Fibroblast of lung (primary cell): ENCODE measurements around the gene TNS3. TPM values are rescaled to one million over a fixed set of nuclear protein-coding genes. Genes with fewer than 3 reads are reported as not detected.

ENCODE experiments used
- DNase-seq, 2 donors: peaks; one replicate each; pipeline versions ENCODE4 v3.0.0 to v3.0.0-alpha.2; 2010; ENCODE audit warnings: low read depth in 2 of 2
- H2AFZ ChIP-seq: 2 replicates; pipeline ENCODE4 v1.5.1; 2012; ENCODE audit warnings: low read length, control low read depth, inconsistent platforms
- H3K27ac ChIP-seq: 2 replicates; pipeline ENCODE4 v1.5.1; 2011; ENCODE audit warnings: low read length, control low read depth; ENCODE audit not compliant: insufficient read depth
- H3K27me3 ChIP-seq: 2 replicates; pipeline ENCODE4 v1.5.1; 2011; ENCODE audit warnings: mild to moderate bottlenecking, low read length; ENCODE audit not compliant: control insufficient read depth, insufficient read depth
- H3K36me3 ChIP-seq: 2 replicates; pipeline ENCODE4 v1.5.1; 2011; ENCODE audit warnings: low read length; ENCODE audit not compliant: control insufficient read depth, insufficient read depth
- H3K4me1 ChIP-seq: 2 replicates; pipeline ENCODE4 v1.5.1; 2011; ENCODE audit warnings: low read length; ENCODE audit not compliant: control insufficient read depth, insufficient read depth; ENCODE audit errors: extremely low read depth
- H3K4me2 ChIP-seq: 2 replicates; pipeline ENCODE4 v1.5.1; 2011; ENCODE audit warnings: low read length, control low read depth; ENCODE audit not compliant: insufficient read depth; ENCODE audit errors: extremely low read depth
- H3K4me3 ChIP-seq, 4 experiments: fragments of 200-600 bp in 1 of 4; sonication (generic) in 1 of 4; replicated peaks in 1 of 4; 2 replicates each; pipeline ENCODE4 v1.5.1; 2011 to 2016; ENCODE audit warnings: low read length in 4 of 4, low read depth in 3 of 4, mild to moderate bottlenecking in 3 of 4, control low read depth in 2 of 4, inconsistent platforms in 1 of 4, mixed read lengths in 1 of 4; ENCODE audit not compliant: insufficient read depth in 1 of 4; ENCODE audit errors: control extremely low read depth in 1 of 4
- H3K79me2 ChIP-seq: 2 replicates; pipeline ENCODE4 v1.5.1; 2012; ENCODE audit warnings: mild to moderate bottlenecking, low read length, inconsistent platforms; ENCODE audit not compliant: control insufficient read depth, insufficient read depth
- H3K9ac ChIP-seq: 2 replicates; pipeline ENCODE4 v1.5.1; 2011; ENCODE audit warnings: mild to moderate bottlenecking, low read length, control low read depth; ENCODE audit not compliant: insufficient read depth
- H3K9me3 ChIP-seq: 2 replicates; pipeline ENCODE4 v1.5.1; 2012; ENCODE audit warnings: low read depth, low read length; ENCODE audit not compliant: control insufficient read depth, insufficient read depth
- H4K20me1 ChIP-seq: 2 replicates; pipeline ENCODE4 v1.5.1; 2011; ENCODE audit warnings: low read length; ENCODE audit not compliant: control insufficient read depth, insufficient read depth; ENCODE audit errors: extremely low read depth
- CTCF ChIP-seq, 2 donors: IDR thresholded peaks in 1 of 2; conservative IDR thresholded peaks in 1 of 2; 1 replicate in 1 of 2; 2 replicates in 1 of 2; pipeline ENCODE4 v1.5.1; 2011 to 2012; ENCODE audit warnings: low read length in 2 of 2, control low read depth in 1 of 2, inconsistent platforms in 1 of 2, low read depth in 1 of 2, mild to moderate bottlenecking in 1 of 2
- EZH2 ChIP-seq: IDR thresholded peaks from 2 replicates; pipeline ENCODE4 v1.5.1; 2012; ENCODE audit warnings: low read length, control low read depth, mild to moderate bottlenecking; ENCODE audit errors: missing control alignments
- polyA plus RNA-seq, 2 donors: library from polyadenylated mRNA; depleted of rRNA in 1 of 2; stranded (reverse) in 1 of 2; unstranded in 1 of 2; fragments of >200 nt; gene quantifications; 2 replicates each; pipeline ENCODE4 v1.2.1, GENCODE V29; 2011 to 2012; ENCODE audit warnings: missing spikeins in 1 of 2
- total RNA-seq: library from RNA; depleted of rRNA; stranded (reverse); fragments of >200 nt; gene quantifications from 2 replicates; pipeline ENCODE4 v1.2.1, GENCODE V29; 2014

Gene TNS3
- total and polyA plus RNA-seq, 2 donors (not counting 1 experiment from before 2014, with no cell fraction given) = 74.4 to 88.8 TPM

DNA sequence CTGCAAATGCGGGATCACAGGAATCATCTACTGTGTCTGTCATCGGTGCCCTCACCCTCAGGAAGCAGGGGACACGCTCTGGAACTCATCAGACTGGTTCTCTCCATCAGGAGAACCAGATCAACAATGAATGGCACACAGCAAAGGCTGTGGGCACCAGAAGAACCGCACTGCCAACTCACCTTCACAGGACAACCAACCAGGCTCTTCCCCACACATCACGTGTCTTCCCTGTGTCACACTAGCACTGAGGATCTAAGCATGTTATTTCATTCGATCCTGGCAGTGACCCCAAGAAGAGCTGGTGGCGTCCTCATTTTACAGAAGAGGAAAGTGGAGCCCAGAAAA lies 106.1 kb downstream of the TNS3 start:
- H3K9ac ChIP-seq = no peak overlapping the region
- H3K27ac ChIP-seq = no peak overlapping the region
- H3K4me2 ChIP-seq = no peak overlapping the region
- H4K20me1 ChIP-seq = no peaks in the 10 kb centered on the region
- no peaks in the 10 kb centered on the region for H3K9me3 ChIP-seq
- H2AFZ ChIP-seq = no peak overlapping the region
- peaks cover 35% of the 10 kb centered on the region for H3K4me1 ChIP-seq
- H3K79me2 ChIP-seq = peaks cover 21% of the 10 kb centered on the region
- no peak for DNase-seq
- H3K36me3 ChIP-seq = peaks cover 1% of the 10 kb centered on the region
- H3K4me3 ChIP-seq = no peak overlapping the region
- TF ChIP-seq EZH2 (no peak), CTCF (conservative IDR thresholded peaks at IDR 0.05 in 1 of 2, IDR thresholded peaks at IDR 0.05 in 1 of 2; ENCODE audit: low read depth in 1 of 2, low read length in 2 of 2) (no peak)
- no peaks in the 10 kb centered on the region for H3K27me3 ChIP-seq

DNA sequence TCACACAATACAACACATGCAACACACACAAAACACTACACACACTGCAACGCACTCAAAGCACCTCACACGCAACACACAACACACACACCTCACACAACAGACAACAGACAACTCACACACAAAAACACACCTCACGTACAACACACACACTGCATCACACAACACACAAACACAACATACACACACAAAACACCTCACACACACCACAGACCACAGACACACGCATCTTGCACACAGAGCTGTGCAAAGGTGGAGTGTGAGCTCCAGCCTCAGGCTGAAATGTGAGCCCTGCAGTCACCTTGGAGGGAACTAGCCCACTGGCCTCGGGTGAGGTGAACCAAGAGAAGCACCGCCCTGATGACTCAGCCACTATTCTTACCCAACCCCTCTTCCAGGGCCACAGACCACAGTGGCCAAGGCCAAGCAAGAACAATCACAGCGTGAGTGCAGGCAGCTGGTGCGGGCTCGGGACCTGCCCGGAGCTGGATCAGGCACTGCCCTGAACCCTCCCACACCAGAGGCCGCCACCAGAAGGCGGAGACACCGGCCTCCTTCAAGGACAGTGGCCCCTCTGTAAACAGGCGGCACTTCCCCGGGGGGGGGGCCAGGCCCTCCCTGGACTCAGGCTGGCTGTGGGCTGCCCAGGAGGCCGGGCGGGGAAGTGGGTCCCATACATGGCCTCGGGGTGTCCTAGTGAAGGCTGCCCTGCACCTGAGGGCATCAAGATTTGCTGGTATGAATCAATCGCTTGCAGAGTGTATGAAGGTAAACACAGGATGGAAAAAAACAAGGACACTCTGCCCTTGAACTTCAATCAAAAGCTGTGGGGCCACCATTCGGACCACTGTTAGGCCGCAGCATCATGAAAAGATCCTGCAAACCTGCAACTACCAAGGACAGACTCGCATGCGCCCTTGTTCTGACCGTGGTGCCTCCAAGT lies 106.7 kb downstream of the TNS3 start:
- Histone ChIP-seq H3K9ac (no peak overlapping the region), H4K20me1 (no peaks in the 10 kb centered on the region), H3K36me3 (peaks cover 1% of the 10 kb centered on the region), H3K79me2 (peaks cover 21% of the 10 kb centered on the region), H3K4me2 (peak overlapping the region; percentile 33), H3K27ac (no peak overlapping the region), H3K4me1 (peaks cover 31% of the 10 kb centered on the region), H3K4me3 (no peak overlapping the region), H3K27me3 (no peaks in the 10 kb centered on the region), H3K9me3 (no peaks in the 10 kb centered on the region), H2AFZ (no peak overlapping the region)
- DNase-seq = peak; percentile 98
- TF ChIP-seq EZH2 (no peak), CTCF (conservative IDR thresholded peaks at IDR 0.05 in 1 of 2, IDR thresholded peaks at IDR 0.05 in 1 of 2; ENCODE audit: low read depth in 1 of 2, low read length in 2 of 2) (peak in 1 of 2 donors; percentile 30)

- Histone ChIP-seq H3K36me3 (peaks cover 3% of the 10 kb centered on the region), H3K79me2 (peaks cover 21% of the 10 kb centered on the region), H3K27me3 (no peaks in the 10 kb centered on the region), H3K27ac (no peak overlapping the region), H3K4me2 (no peak overlapping the region), H4K20me1 (no peaks in the 10 kb centered on the region), H3K4me1 (peaks cover 24% of the 10 kb centered on the region), H3K9me3 (no peaks in the 10 kb centered on the region), H3K4me3 (no peak overlapping the region), H2AFZ (no peak overlapping the region), H3K9ac (no peak overlapping the region)
- DNase-seq = peak in 1 of 2 donors; percentile 36
- TF ChIP-seq CTCF (conservative IDR thresholded peaks at IDR 0.05 in 1 of 2, IDR thresholded peaks at IDR 0.05 in 1 of 2; ENCODE audit: low read depth in 1 of 2, low read length in 2 of 2) (no peak), EZH2 (no peak)
Measured at GRCh38 chr7:47474211-47474936, 107.5 kb downstream of the TNS3 start.
